Endothelial cell of umbilical vein (primary cell): ENCODE results near the gene SCN10A. TPM values are rescaled to one million over a fixed set of nuclear protein-coding genes. Genes with fewer than 3 reads are reported as not detected.

Source experiments
- BruUV-seq: library from RNA; stranded (reverse); fragments of 400-500 nt; replicated peaks from 2 replicates; lab custom pipeline; 2021; lab: Mats Ljungman, UMichigan
- CTCF ChIA-PET: fragments of 300-600, 350-600 bp; sonication (Branson Sonifier 250); formaldehyde crosslinking; loops from one replicate; lab custom pipeline; 2021; ENCODE audit warnings: antibody characterized with exemption, inconsistent platforms; lab: Charles Lee
- POLR2A ChIA-PET: fragments of 300-600, 350-600 bp; sonication (Branson Sonifier 250); formaldehyde crosslinking; loops from one replicate; lab custom pipeline; 2021; ENCODE audit warnings: antibody characterized with exemption, inconsistent platforms; lab: Charles Lee
- DNase-seq: peaks from one replicate; pipeline ENCODE4 v3.0.0-alpha.2; 2011; ENCODE audit warnings: low read depth, low spot score
- FAIRE-seq: peaks from 2 replicates; lab custom pipeline; 2011; peaks lifted over from hg19 to GRCh38; lab: Jason Lieb, UNC
- H2AFZ ChIP-seq: 2 replicates; pipeline ENCODE4 v1.6.0; 2012; ENCODE audit warnings: low read depth, low read length, control low read depth, inconsistent platforms
- H3K27ac ChIP-seq: 2 replicates; pipeline ENCODE4 v1.5.1; 2011; ENCODE audit warnings: low read depth, mild to moderate bottlenecking, control low read depth, low read length, moderate library complexity; ENCODE audit not compliant: insufficient read depth
- H3K27me3 ChIP-seq, 2 experiments: 2 replicates each; pipeline versions ENCODE4 v1.6.0 to v1.6.1; 2011; ENCODE audit warnings: low read length in 2 of 2, mixed read lengths in 1 of 2; ENCODE audit not compliant: control insufficient read depth in 2 of 2, insufficient read depth in 2 of 2
- H3K36me3 ChIP-seq, 2 experiments: 2 replicates in 1 of 2; 3 replicates in 1 of 2; pipeline ENCODE4 v1.5.1; 2011; ENCODE audit warnings: low read length in 2 of 2, mild to moderate bottlenecking in 1 of 2, moderate library complexity in 1 of 2; ENCODE audit not compliant: control insufficient read depth in 2 of 2, insufficient read depth in 2 of 2; ENCODE audit errors: extremely low read depth in 1 of 2
- H3K4me1 ChIP-seq: 3 replicates; pipeline ENCODE4 v1.5.1; 2011; ENCODE audit warnings: mild to moderate bottlenecking, low read length; ENCODE audit not compliant: control insufficient read depth, insufficient read depth; ENCODE audit errors: extremely low read depth
- H3K4me2 ChIP-seq: 2 replicates; pipeline ENCODE4 v1.6.1; 2011; ENCODE audit warnings: low read length, control low read depth, mixed read lengths; ENCODE audit not compliant: insufficient read depth
- H3K4me3 ChIP-seq, 3 experiments: fragments of 200-600 bp in 1 of 3; sonication (generic), shearing (Covaris generic) in 1 of 3; replicated peaks in 1 of 3; 2 replicates each; pipeline ENCODE4 v1.5.1; 2011 to 2016; ENCODE audit warnings: control low read depth in 3 of 3, low read length in 3 of 3, mild to moderate bottlenecking in 2 of 3, inconsistent platforms in 1 of 3, low read depth in 1 of 3, moderate library complexity in 1 of 3; ENCODE audit not compliant: insufficient read depth in 1 of 3
- H3K79me2 ChIP-seq: 2 replicates; pipeline ENCODE4 v1.6.0; 2012; ENCODE audit warnings: low read length, inconsistent platforms; ENCODE audit not compliant: control insufficient read depth, insufficient read depth
- H3K9ac ChIP-seq: replicated peaks from 2 replicates; pipeline ENCODE3; 2011; ENCODE audit warnings: low read length, control low read depth; ENCODE audit not compliant: insufficient read depth; ENCODE audit errors: extremely low read depth
- H3K9me1 ChIP-seq: replicated peaks from 3 replicates; pipeline ENCODE4 v1.6.0; 2011; ENCODE audit warnings: mild to moderate bottlenecking, low read length; ENCODE audit not compliant: control insufficient read depth, insufficient read depth; ENCODE audit errors: extremely low read depth
- H3K9me3 ChIP-seq: replicated peaks from 2 replicates; pipeline ENCODE4 v1.5.1; 2012; ENCODE audit warnings: low read length, inconsistent platforms; ENCODE audit not compliant: control insufficient read depth, insufficient read depth
- H4K20me1 ChIP-seq: replicated peaks from 2 replicates; pipeline ENCODE3; 2011; ENCODE audit warnings: mild to moderate bottlenecking, low read length; ENCODE audit not compliant: control insufficient read depth, insufficient read depth; ENCODE audit errors: extremely low read depth
- EZH2 ChIP-seq: IDR thresholded peaks from 2 replicates; pipeline ENCODE4 v1.6.1; 2012; ENCODE audit warnings: borderline replicate concordance, low read depth, mild to moderate bottlenecking, moderate library complexity, low read length, inconsistent platforms; ENCODE audit not compliant: severe bottlenecking
- FOS ChIP-seq: IDR thresholded peaks from 2 replicates; pipeline ENCODE4 v1.6.1; 2011; ENCODE audit warnings: mild to moderate bottlenecking, low read length, moderate library complexity, borderline replicate concordance; ENCODE audit not compliant: insufficient read depth
- GATA2 ChIP-seq: IDR thresholded peaks from 2 replicates; pipeline ENCODE4 v1.7.0; 2011; ENCODE audit warnings: low read depth, mild to moderate bottlenecking, moderate library complexity, mixed read lengths, low read length; ENCODE audit not compliant: insufficient read length, insufficient read depth
- JUN ChIP-seq: IDR thresholded peaks from 2 replicates; pipeline ENCODE4 v1.6.1; 2011; ENCODE audit warnings: borderline replicate concordance, low read depth; ENCODE audit not compliant: insufficient read length, insufficient read depth
- MYC ChIP-seq: IDR thresholded peaks from one replicate; pipeline ENCODE4 v1.6.1; 2011; ENCODE audit warnings: mild to moderate bottlenecking, low read depth, low read length
- POLR2A ChIP-seq: IDR thresholded peaks from 2 replicates; pipeline ENCODE4 v1.6.1; 2012; ENCODE audit warnings: low read depth, mild to moderate bottlenecking, control low read depth, low read length
- POLR2AphosphoS5 ChIP-seq: IDR thresholded peaks from 2 replicates; pipeline ENCODE4 v1.6.1; 2012; ENCODE audit warnings: low read depth, mild to moderate bottlenecking, control low read depth, low read length, moderate library complexity; ENCODE audit not compliant: insufficient read depth
- dilution Hi-C: fragments of 300-500 bp; cut with MboI; formaldehyde crosslinking; loops from one replicate; pipeline ENCODE4 v1.15.0; 2019; ENCODE audit warnings: low sequenced_read_pairs; ENCODE audit not compliant: extremely low pct_ligation_motif_present
- intact Hi-C: fragments of 100-400 bp; cut with micrococcal nuclease; formaldehyde crosslinking; loops from one replicate; pipeline ENCODE4 v1.10.0; 2022
- polyA plus RNA-seq, 4 experiments: library from polyadenylated mRNA; depleted of rRNA in 3 of 4; stranded (reverse) in 3 of 4; unstranded in 1 of 4; fragments of >200 nt; gene quantifications; 2 replicates each; pipeline versions ENCODE4 v1.2.1 to v1.2.3, GENCODE V29; 2011 to 2012; ENCODE audit warnings: missing spikeins in 1 of 4
- total RNA-seq: library from RNA; stranded (reverse); gene quantifications from 2 replicates; pipeline ENCODE4 v1.2.3, GENCODE V29; 2021
- TF ChIP-seq, protein P1 (sequence below): IDR thresholded peaks from 2 replicates; pipeline ENCODE4 v1.6.1; 2011; ENCODE audit not compliant: insufficient read depth, insufficient read length
- TF ChIP-seq, protein P2 (sequence below), 2 donors: IDR thresholded peaks; 1 replicate in 1 of 2; 2 replicates in 1 of 2; pipeline ENCODE4 v1.5.1; 2011; ENCODE audit warnings: low read length in 2 of 2, mild to moderate bottlenecking in 2 of 2, moderate library complexity in 2 of 2, control low read depth in 1 of 2, inconsistent platforms in 1 of 2, low read depth in 1 of 2; ENCODE audit not compliant: insufficient read depth in 1 of 2; ENCODE audit errors: extremely low read depth in 1 of 2

Gene SCN10A
- total and polyA plus RNA-seq, 2 donors (not counting 3 experiments of a cell fraction or from before 2014, with no cell fraction given), result 0.07 TPM; not detected in 1

DNA sequence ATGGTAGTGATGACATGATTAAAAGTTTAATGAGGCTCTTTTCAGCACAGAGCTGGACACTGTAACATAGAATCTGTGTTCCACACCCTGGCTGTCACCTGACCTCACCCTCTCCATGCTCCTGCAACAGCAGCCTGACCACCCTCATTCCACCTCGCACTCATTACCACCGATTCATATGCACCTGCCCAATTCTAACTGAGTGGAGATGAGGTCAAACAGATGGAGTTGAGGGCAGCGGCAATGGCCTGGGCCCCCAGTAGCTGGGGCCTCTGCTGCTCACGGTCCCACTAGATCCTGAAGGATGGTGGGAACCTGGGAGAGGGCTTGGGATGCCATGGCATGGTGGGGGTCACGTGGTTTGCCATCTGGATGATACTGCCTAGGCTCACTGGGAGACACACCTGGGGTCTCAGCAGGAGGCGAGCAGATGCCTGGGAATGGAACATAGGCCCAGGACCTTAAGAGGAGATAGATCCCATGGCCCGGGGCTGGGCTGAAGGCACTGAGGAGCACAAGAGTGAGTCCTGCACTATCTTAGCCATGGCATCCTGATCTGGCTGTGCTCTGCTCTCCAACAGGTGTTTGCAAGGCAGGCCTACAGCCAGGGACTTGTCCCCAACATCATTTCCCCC is 167.9 kb downstream of the SCN10A start:
- Histone ChIP-seq H3K27ac (no peak overlapping the region), H3K79me2 (peaks cover 3% of the 10 kb centered on the region), H3K9me1 (no peaks in the 10 kb centered on the region), H3K9ac (no peak overlapping the region), H2AFZ (no peak overlapping the region), H4K20me1 (no peaks in the 10 kb centered on the region), H3K4me3 (no peak overlapping the region), H3K27me3 (no peaks in the 10 kb centered on the region), H3K36me3 (no peaks in the 10 kb centered on the region), H3K9me3 (no peaks in the 10 kb centered on the region), H3K4me1 (peaks cover 10% of the 10 kb centered on the region), H3K4me2 (peak overlapping the region; percentile 64)
- no peak for DNase-seq
- POLR2A ChIA-PET, result no interaction called here
- no peak for FAIRE-seq
- dilution Hi-C loops (no loop called here), intact Hi-C loops (no loop called here)
- BruUV-seq, result no TSS peak
- no peak for TF ChIP-seq MYC
- no peak for TF ChIP-seq JUN
- no peak for TF ChIP-seq FOS
- TF ChIP-seq, protein P1, sequence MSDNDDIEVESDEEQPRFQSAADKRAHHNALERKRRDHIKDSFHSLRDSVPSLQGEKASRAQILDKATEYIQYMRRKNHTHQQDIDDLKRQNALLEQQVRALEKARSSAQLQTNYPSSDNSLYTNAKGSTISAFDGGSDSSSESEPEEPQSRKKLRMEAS, result no peak
- no peak for TF ChIP-seq EZH2
- TF ChIP-seq GATA2, result no peak
- no peak for TF ChIP-seq POLR2A
- no peak for TF ChIP-seq POLR2AphosphoS5
- TF ChIP-seq, protein P2, sequence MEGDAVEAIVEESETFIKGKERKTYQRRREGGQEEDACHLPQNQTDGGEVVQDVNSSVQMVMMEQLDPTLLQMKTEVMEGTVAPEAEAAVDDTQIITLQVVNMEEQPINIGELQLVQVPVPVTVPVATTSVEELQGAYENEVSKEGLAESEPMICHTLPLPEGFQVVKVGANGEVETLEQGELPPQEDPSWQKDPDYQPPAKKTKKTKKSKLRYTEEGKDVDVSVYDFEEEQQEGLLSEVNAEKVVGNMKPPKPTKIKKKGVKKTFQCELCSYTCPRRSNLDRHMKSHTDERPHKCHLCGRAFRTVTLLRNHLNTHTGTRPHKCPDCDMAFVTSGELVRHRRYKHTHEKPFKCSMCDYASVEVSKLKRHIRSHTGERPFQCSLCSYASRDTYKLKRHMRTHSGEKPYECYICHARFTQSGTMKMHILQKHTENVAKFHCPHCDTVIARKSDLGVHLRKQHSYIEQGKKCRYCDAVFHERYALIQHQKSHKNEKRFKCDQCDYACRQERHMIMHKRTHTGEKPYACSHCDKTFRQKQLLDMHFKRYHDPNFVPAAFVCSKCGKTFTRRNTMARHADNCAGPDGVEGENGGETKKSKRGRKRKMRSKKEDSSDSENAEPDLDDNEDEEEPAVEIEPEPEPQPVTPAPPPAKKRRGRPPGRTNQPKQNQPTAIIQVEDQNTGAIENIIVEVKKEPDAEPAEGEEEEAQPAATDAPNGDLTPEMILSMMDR (IDR thresholded peaks at IDR 0.05; ENCODE audit: extremely low read depth in 1 of 2, insufficient read depth in 1 of 2, low read depth in 1 of 2, low read length in 2 of 2), result no peak
- CTCF ChIA-PET, result interaction anchor here (0.7 to 4.8 kb wide), 10 partner anchors 11 to 195 kb away, joined by 3 to 62 read pairs (median 8); partner anchors contain the start of gene EXOG
